HG03575 (cell line): ENCODE data around the gene TTLL12.

Experiments
- ATAC-seq: cut with Tn5 transposase; IDR thresholded peaks from one replicate; pipeline ENCODE4 v1.9.1; 2021; ENCODE audit not compliant: unreplicated experiment, insufficient number of reproducible peaks, low FRiP score; ENCODE audit errors: extremely low read depth

The TTLL12 gene

DNA sequence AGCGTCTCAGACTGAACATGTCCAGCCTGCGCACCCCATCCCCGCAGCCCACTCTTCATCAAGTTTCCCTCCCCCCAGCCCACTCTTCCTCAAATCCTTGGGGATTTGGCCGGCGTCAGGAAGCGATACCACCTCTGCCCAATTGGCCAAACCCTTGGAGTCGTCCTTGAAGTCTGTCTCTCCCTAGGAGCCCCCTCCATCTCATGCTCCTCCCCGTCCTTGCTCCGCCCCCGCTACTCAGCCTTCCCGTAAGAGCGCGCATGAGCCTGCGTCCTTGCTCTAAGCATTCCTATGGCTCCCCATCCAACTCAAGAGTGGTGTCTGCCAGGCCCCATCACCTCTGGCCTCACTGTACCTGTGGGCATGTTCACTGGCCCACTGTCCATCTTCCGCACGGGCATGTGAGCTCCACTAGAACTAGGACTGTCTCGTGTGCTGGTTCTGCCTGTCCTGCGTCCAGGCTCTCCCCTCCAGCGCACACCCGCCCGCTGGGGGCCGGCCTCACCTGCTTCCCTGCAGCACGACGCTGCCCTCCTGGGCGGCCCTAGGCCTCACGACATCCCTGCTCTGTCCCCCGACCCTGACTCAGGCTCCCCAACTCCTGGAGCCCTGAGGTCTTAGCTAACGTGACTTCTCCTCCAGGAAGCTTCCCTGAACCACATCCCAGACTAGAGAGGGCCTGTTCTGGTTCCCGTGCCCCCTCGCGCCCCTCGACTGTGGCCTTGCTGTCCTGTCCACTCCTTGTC lies 30.5 kb upstream of the TTLL12 start:
- no peak for ATAC-seq

DNA sequence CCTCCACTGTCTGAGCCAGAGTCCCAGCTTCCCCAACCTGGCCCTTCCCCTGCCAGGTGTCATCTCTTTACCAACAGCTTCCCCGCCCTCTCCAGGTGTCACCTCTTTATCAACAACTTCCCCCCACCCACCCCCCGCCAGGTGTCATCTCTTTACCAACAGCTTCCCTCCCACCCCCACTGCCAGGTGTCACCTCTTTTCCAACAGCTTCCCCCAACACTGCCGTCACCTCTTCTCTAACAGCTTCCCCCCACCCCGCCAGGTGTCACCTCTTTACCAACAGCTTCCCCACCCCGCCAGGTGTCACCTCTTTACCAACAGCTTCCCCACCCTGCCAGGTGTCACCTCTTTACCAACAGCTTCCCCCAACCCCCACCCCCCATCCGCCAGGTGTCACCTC lies 29.8 kb upstream of the TTLL12 start:
- no peak for ATAC-seq

DNA sequence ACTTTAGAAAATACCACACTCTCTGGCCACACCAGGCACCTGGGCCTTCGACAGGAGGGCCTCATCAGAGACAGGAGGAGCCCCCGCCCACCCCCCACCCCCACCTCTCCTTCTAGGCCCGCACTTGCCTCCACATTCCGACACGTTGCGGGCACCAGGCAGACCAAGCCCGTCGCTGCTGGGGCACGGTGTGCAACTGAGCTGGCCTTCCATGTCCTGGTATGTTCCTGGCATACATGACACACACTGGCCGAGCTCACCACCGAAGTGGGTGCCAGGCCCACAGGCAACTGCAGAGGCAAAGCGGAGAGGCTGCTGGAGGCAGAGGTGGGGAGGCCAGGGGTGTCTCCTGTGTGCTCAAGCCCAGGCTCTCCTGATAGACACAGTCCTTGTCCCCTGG lies 27.0 kb upstream of the TTLL12 start:
- no peak for ATAC-seq

DNA sequence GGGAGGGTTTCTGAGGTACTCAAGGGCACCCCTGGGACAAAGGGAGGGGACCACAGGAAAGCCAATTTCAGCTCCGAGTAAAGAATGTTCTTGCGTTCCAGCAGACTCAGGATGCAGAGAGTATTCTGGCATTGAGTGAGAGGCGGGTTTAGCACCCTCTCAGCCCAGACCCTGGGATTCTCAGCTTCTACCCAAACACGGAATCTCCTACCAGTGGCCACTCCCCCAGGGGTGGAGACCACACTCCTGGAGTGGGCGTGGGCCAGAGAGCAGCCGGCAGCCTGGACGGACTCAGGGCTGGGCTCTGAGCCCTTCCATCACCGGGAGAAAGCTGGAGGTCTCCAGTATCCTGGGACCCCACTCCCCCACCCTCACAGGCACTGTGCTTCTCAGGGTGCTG lies 26.1 kb upstream of the TTLL12 start:
- no peak for ATAC-seq

DNA sequence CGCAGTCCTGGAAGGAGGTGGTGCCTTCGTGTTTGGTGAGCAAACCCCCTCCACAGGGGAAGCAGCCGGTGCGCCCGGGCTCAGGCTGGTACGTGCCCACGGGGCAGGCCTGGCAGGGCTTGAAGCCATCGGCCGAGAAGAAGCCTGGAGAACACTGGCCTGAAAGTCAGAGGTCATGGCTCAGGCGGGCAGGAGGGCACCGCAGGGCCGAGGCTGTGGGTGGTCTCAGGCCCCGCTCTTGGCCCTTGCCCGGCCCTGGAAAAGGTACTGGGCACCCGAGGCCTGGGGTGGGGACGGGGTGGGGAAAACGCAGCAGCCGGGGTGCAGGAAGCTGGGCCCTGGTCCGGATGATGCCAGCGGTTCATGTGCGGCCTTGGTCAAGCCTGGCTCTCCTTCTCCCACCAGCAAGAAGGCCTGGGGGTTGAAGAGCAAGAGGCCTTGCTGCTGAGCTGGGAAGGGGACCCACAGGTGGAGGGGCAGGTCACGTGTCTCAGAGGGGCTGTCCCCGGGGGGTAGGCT lies 25.6 kb upstream of the TTLL12 start:
- ATAC-seq, result no peak

DNA sequence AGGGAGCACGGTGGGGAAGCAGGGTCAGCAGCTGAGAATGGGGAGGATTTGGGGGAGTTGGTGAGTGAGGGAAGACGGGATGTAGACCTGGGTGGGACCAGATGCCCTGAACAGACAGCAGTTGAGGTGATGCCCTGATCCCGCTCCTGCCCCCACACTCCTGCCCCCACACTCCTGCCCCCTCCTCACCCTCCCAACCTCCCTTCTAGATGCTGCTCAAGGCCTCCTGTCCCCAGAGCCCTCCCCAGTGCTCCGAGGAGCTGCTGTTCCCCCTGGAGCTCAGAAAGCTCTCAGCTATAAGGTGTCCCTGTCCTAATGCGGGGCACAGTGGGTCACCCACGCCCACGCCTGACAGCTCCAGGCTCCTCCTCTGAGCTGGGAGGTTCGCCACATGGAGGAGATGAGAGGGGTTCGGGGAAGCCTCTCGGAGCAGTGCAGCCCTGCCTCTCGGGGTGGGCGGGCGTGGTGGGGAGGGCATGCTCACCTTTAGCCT lies 25.1 kb upstream of the TTLL12 start:
- ATAC-seq, result no peak

DNA sequence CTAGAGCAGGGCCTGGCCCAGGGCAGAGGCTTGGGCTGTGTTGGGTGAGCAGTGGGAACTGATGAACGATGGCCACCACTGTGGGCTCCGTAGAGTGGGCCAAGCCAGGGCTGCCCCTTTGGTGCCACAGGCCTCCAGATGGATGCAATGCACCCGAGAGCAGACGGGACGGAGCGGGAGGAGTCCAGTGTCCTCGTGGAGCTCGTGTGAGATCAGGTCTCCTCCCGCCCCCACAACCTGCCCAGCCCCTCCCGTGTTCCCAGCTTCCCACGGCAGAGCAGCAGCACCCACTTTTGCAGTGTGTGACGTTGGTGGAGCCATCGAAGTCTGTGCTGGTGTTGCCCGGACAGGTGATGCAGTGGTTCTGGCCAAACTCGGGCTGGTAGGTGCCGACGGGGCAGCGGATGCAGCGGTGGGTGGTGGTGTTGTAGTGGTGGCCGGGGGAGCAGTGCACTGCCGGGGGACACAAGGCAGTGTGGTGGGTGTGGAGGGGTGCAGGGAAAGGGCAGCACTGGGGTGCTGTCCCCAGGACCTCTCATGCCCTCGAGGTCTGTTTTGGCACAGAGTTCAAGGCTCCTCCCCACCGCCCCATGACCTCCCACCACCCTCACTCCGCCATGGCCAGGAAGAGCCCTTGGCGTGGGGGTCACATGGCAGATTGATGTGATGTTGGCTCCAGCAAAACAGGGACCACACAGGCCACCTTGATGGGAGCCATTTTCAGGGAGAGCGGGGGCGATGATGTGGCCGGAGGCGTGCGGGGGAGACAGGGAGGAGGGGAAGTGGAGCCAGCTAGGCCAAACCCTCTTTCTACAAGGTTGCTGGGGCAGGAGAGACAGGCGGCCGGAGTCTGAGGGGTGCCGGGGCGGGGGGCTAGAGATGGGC lies 23.9 kb upstream of the TTLL12 start:
- ATAC-seq, result no peak

DNA sequence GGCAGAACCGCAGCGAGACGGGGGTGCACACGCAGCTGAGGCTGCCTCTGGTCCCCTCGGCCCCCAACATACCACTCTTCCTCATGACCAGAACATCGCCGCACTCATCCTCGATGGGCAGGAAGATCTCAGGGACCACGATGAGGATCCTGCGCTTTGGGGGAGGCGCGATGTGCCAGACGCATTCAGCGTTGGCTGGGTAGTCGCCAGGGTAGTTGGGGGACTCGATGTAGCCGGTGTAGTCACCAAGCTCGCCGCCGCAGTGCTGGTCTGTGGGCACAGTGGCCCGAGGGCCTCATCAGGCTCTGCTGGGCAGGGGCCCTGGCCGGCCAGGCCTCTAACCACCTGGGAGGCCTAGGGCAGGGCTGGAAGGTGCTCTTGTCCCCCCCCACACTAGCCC lies 23.0 kb upstream of the TTLL12 start:
- ATAC-seq, result no peak

DNA sequence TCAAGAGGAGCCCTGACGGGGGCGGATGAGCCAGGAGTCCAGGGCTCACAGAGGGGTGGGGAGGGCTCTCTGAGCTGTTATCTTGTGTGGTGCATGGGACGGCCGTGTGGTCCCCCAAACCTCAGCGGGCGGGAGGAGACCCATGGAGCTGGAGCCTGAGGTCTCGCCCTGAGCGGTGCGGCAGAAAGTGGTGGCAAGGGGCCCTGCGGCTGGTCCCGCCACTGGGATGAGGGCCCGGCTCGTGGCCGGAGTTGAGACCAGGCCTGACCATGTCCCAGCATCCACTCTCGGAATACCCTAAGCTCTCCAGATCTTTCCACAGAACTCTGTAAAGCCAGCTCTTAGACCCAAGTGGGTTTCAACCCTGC lies 22.6 kb upstream of the TTLL12 start:
- ATAC-seq, result no peak

DNA sequence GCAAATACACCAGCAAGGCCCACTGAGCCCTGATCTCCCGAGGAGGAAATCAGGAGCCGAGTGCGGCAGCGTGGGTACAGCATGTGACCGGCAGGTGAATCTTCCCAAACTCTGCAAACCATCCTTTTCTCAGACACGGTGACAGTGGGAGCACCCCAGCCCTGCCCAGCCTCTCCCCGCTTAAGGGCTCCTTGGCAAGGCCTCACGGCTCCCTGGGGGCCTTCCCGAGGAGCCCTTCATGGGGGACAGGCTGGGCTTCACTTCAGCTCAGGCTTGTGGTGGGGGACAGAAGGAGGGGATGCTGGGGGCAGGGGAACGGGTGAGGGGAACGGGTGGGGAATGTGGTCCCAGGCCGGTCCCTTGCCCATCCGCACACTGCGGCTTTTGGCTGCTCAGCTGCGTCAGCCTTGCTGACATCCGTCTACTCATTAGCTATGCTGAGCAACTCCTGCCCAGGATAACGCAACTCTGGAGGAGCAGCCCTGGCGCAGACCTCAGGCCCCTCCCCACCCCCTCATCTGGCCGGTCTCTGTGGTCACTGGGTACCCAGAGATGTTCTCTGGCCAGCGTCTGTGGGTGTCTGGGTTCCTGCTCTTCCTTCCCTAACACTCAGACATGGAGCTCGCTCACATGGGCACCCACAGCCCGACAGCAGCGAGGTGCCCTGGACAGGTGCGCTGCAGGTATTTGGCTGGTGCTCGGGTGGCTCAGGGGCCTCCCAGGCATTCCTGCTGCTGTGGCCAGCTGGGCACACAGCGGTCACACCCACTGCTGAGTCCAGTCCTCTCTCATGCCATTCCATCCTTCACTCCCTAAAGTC lies 22.0 kb upstream of the TTLL12 start:
- no peak for ATAC-seq

DNA sequence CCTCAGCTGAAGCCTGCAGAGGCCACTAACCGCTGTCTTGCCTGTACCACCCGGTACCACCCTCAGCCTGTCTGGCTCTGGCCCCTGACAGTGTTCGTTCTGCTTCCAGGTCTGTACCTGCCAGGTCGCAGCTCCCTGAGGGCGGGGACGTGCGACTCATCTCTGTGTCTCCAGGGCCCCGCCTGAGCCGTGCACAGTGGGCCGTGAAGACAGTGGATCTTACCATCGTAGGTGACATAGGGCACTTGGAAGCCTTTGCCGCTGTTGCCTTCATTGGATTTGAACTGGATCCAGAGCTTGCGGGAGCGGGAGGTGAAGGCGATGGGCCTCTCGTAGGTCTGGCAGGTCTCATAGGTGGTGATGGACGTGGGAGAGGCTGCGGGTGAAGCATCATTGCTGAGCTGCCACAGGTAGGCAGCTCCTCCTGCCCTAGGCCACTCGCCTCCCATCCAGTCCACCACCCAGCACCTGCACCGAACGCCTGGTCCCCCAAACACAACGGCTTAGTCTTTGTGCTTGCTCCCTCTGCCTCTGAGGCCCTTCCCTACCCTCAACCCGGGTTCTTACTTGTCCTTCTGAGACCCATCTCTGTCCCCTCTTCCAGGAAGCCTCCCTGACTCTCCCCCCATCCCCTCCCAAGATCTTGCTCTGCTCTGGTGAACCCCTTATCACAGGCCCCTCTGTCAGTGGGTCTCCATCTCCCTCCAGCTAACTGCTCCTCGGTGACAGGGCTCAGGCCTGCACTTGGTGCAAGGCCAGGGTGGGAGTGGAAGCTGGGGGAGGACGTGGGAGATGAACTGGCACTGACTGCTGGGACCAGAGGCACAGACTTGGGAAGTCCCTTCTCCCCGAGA lies 21.1 kb upstream of the TTLL12 start:
- no peak for ATAC-seq

DNA sequence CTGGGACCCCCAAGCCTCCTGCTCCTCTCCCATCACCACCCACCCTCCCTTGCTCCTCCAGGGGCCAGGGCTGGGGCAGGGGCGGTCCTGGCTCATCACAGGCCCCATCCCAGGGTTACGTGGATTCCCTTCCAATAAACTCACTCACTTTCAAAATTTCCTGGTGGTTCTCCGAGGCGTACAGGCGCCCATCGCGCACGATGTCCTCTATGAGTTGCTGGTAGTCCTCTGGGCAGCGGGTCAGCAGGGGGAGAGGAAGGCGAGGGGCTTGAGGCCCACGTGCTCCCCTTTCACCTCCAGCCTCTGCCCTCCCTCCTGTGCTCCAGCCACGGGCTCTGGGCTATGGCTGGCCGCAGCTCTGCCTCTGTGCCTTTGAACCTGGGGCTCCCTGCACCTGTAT lies 20.5 kb upstream of the TTLL12 start:
- no peak for ATAC-seq

DNA sequence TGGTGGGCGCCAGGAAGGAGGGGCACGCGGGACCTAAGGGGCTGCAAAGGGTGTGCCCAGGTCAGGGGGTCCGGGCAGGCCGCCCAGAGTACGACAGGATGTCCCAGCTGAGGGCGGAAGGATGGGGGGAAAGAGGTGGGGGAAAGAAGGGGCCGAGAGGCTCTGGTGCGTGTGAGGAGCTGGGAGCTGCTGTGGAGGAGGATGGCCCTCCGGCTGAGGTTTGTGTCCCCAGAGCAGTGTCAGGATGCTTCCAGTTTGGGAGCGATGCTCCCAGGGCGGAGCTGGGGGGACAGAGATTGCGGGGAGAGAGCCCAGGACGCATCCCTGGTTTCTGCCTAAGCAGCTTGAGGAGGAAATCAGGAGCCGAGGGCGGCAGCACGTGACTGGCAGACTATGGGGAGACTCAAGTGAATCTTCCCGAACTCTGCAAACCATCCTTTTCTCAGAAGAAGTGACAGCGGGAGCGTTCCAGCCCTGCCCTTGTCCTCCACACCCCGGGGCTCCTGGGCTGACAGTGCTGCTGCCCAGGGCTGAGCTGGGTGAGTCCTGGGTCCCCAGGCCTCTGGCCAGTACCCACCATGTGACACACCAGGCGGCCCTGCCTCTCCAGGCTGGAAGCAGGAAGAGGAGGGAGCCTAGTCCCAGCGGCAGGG lies 19.7 kb upstream of the TTLL12 start:
- ATAC-seq, result no peak

DNA sequence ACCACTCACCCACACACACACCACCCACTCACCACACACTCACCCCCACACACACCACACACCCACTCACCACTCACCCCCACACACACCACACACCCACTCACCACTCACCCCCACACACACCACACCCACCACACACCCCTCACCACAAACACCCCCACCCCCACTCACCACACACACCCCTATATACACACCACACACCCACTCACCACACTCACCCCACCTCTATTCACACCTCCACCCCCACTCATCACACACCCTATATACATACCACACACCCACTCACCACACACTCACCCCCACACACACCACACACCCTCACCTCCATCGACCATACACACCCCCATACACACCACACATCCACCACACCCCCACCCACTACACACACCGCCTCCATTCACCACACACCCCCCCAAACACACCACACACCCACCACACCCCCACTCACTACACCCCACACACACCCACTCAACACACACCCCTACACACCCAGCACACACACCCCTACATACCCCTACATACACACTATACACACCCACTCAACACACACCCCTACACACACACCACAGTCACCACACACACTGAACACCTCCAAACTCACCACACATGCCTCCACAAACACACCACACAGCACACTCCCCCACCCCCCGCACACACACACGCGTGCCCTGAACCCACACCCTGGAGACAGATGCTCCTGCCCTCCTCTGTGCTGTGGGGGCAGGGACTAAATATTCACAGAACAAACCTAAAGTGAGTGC lies 19.0 kb upstream of the TTLL12 start:
- ATAC-seq, result no peak

DNA sequence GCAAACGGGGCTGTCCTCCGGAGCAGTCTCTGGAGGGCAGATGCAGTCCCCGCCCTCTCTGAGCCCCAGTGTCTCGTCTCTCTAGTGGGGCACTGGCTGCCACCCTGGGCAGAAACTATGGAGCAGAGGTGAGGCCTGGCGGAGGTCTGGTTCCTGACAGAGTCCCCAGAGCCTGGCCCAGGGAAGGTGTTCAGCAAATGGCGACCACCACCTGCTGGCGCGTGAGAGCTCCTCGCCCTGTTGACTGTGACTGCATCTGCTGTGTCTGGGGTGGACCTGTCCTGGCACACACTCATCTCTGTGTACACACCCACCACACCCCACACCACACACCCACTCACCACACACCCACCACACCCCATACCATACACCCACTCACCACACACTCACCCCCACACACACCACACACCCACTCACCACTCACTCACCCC lies 18.3 kb upstream of the TTLL12 start:
- no peak for ATAC-seq

DNA sequence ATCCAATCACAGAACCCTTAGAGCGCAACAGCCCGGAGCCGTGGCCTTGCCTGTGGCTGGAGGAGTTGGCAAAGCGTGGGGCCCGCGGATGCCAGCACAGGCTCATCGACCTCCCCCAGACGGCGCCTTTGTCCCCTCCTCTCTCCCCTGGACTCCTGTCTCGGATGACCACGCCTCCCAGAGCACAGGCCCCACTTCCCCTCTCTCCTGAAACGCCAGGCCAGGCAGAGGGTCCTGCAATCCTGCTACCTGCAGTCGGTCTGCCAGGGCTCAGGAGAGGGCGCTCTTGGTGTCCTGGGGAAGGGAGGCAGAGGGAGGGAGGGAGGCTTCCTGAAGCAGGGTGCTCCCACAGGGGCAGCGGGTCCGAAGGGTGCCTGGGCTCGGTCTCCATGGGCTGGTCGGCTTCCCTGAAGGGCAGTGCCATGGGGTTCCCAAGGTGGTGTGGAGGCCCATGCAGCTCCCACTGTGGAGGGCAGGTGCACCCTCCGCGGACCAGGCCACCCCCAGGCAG lies 16.6 kb upstream of the TTLL12 start:
- no peak for ATAC-seq

DNA sequence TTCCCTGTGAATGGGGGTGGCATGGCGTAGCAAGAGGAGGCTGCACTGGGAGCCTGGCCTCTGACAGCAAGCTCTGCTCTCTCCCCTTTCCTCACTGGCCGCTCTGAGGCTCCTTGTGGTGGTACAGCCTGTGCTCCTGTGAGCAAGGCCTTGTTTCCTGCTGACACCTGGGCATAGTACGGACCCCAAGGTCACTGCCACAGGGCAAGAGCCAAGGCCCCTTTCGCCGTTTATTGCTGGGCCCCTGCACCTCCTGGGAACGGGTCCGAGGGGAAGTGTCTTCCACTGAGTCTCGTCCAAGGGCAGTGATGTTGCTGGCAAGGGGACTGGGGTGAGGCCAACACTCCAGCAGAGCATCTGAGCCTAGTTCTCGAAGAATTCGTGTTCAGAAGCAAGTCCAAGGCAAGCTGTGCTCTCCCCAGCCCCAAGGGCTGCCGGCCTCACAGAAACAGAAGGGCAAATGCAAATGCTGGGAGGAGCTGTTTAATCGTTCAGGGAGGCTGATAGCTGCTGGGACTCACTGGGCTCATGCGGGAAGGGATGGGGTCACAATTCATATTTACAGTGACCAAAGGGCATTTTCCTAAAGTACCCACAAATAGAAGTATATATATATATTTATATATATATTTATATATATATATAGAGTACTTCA lies 15.9 kb upstream of the TTLL12 start:
- ATAC-seq, result no peak
